Spleen (tissue), 7 donors: Measurements from ENCODE around the gene SEC16A.
"Not testable (repeated sequence)": the region's sequence is repeated elsewhere in the genome, so short reads cannot be mapped to it uniquely, and the experiment has no call there.

Experiments
- CTCF ChIP-seq, 11 experiments: fragments of 200-600 bp in 7 of 11; fragments of 450-650 bp in 4 of 11; sonication (generic) in 4 of 11; IDR thresholded peaks in 8 of 11; conservative IDR thresholded peaks in 3 of 11; 1 replicate in 7 of 11; 2 replicates in 4 of 11; pipeline versions ENCODE4 v1.4.0 to v1.8.0; 2016 to 2021; ENCODE audit warnings: antibody characterized with exemption in 11 of 11, inconsistent platforms in 4 of 11, mild to moderate bottlenecking in 1 of 11
- POLR2A ChIP-seq, 3 donors: fragments of 450-650 bp; IDR thresholded peaks; one replicate each; pipeline ENCODE4 v1.5.1; 2017; ENCODE audit warnings: antibody characterized with exemption in 3 of 3, mild to moderate bottlenecking in 1 of 3
- POLR2AphosphoS5 ChIP-seq, 3 donors: sonication (generic); formaldehyde crosslinking; IDR thresholded peaks; one replicate each; pipeline ENCODE4 v1.5.1; 2017; ENCODE audit warnings: antibody characterized with exemption in 3 of 3
- donor health status: DM: no; HTN: no; CAD: no; lungs with moderate emphysema.
- donor health status: DM: no; HTN: no; CAD: no.
- donor health status: DM: no; HTN: no; CAD: no.

DNA sequence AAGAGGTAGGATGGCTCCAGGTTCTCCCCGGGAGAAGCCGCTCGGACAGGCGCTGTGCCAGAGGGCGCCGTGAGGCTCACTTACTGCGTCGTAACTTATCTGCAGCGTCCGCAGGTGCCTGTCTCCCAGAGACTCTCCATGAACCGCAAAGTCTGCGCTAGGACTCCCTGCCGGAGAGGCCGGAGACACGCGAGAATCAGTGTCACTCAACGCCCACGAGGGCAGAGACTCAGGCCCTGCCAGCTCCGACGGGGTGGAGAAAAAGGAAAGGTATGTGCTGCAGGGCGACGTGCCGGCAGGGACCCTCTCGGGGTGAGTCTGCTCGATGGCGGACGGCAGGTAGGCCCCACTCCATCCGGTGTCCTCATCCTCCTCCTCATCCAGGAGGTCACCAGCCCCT, 75.8 kb downstream of the SEC16A start:
- TF ChIP-seq POLR2AphosphoS5 (IDR thresholded peaks at IDR 0.05) = peak in 1 of 3 donors; percentile 15
- not testable (repeated sequence) for TF ChIP-seq CTCF (IDR thresholded peaks at IDR 0.05 in 8 of 11, conservative IDR thresholded peaks at IDR 0.05 in 3 of 11); POLR2A (IDR thresholded peaks at IDR 0.05)
